Body of pancreas (tissue), 4 donors: ENCODE results near the gene PSMD4. TPM values are rescaled to one million over a fixed set of nuclear protein-coding genes. Genes with fewer than 3 reads are reported as not detected.

ENCODE experiments used
- ATAC-seq: fragments of 150-250 bp; one replicate; pipeline ENCODE4 v1.9.1; 2016
- DNase-seq, 4 donors: peaks; one replicate each; pipeline ENCODE4 v3.0.0-alpha.2; 2019
- H3K27ac ChIP-seq, 4 donors: fragments of 200-600 bp; sonication (generic); 1 replicate in 3 of 4; 2 replicates in 1 of 4; pipeline versions ENCODE4 v1.5.1 to v1.6.1; 2016 to 2019; ENCODE audit warnings: mild to moderate bottlenecking in 1 of 4, mixed read lengths in 1 of 4, moderate library complexity in 1 of 4
- H3K27me3 ChIP-seq, 2 donors: fragments of 200-600 bp; sonication (generic); one replicate each; pipeline ENCODE4 v1.6.0; 2016; ENCODE audit warnings: mild to moderate bottlenecking in 1 of 2
- H3K36me3 ChIP-seq, 2 donors: fragments of 200-600 bp; sonication (generic); replicated peaks in 1 of 2; 2 replicates each; pipeline ENCODE4 v1.5.1; 2016; ENCODE audit warnings: low read depth in 2 of 2; ENCODE audit not compliant: insufficient read depth in 1 of 2
- H3K4me1 ChIP-seq: fragments of 200-600 bp; sonication (generic); one replicate; pipeline ENCODE4 v1.6.0; 2016
- H3K4me3 ChIP-seq, 2 donors: fragments of 200-600 bp; sonication (generic); 1 replicate in 1 of 2; 2 replicates in 1 of 2; pipeline ENCODE4 v1.5.1; 2016 to 2019
- H3K9me3 ChIP-seq, 3 donors: fragments of 200-600 bp; sonication (generic); 1 replicate in 2 of 3; 2 replicates in 1 of 3; pipeline ENCODE4 v1.5.1; 2016
- POLR2A ChIP-seq, 3 donors: fragments of 450-650 bp; IDR thresholded peaks; one replicate each; pipeline ENCODE4 v1.6.1; 2016; ENCODE audit warnings: antibody characterized with exemption in 3 of 3, mild to moderate bottlenecking in 2 of 3
- WGBS, 2 donors: methylation state at CpG; one replicate each; pipeline ENCODE4 v1.1.5; 2017; 5-methylcytosine and 5-hydroxymethylcytosine counted together
- intact Hi-C: fragments of 100-400 bp; cut with DNase I; formaldehyde crosslinking; loops from one replicate; pipeline ENCODE4 v1.15.1; 2023
- total RNA-seq, 2 donors: library from RNA; depleted of rRNA; stranded (reverse); fragments of >200 nt; gene quantifications; one replicate each; pipeline ENCODE4 v1.1.0, GENCODE V29; 2016
- TF ChIP-seq, protein P1 (sequence below), 7 experiments: fragments of 450-650 bp in 4 of 7; fragments of 200-600 bp in 3 of 7; sonication (generic) in 3 of 7; IDR thresholded peaks; one replicate each; pipeline ENCODE4 v1.5.1; 2016 to 2019; ENCODE audit warnings: antibody characterized with exemption in 7 of 7

PSMD4 gene
- total RNA-seq, 2 donors from 2014 or later, result 70.2 to 73.4 TPM

DNA sequence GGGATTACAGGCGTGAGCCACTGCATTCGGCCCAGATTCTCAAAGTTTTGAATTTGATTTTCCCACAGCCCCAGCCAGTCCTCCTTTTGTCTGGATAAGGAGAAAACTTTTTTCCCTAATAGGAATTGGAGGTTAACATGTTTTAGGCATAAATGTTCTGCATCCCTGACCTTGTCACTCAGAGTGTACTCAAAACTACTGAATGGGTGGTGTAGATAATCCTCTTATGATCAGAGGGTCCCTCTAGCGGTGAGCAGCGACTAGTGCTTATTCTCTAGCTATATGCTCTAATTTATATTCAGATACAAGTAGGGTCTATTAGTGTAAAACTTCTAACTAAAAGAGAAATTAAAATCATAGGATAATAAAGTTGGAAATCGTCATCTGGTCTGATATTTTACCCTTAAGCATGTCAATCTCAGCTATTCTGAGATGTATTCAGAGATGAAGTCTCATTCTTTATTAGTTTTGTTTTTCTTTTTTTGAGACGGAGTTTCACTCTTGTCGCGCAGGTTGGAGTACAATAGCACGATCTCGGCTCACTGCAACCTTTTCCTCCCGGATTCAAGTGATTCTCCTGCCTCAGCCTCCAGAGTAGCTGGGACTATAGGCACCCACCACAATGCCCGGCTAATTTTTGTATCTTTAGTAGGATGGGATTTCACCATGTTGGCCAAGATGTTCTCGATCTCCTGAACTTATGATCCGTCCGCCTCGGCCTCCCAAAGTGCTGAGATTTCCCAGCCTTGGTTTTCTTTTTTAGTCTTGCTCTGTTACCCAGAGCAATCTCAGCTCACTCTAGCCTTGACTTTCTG is 2.7 kb upstream of the PSMD4 start:
- H3K36me3 ChIP-seq, result peaks cover 4 to 11% of the 10 kb centered on the region in 2 donors
- H3K9me3 ChIP-seq, result no peaks in the 10 kb centered on the region
- DNase-seq, result peak; percentile 70 to 87 (median 79)
- no peak overlapping the region for H3K4me3 ChIP-seq
- TF ChIP-seq, protein P1, sequence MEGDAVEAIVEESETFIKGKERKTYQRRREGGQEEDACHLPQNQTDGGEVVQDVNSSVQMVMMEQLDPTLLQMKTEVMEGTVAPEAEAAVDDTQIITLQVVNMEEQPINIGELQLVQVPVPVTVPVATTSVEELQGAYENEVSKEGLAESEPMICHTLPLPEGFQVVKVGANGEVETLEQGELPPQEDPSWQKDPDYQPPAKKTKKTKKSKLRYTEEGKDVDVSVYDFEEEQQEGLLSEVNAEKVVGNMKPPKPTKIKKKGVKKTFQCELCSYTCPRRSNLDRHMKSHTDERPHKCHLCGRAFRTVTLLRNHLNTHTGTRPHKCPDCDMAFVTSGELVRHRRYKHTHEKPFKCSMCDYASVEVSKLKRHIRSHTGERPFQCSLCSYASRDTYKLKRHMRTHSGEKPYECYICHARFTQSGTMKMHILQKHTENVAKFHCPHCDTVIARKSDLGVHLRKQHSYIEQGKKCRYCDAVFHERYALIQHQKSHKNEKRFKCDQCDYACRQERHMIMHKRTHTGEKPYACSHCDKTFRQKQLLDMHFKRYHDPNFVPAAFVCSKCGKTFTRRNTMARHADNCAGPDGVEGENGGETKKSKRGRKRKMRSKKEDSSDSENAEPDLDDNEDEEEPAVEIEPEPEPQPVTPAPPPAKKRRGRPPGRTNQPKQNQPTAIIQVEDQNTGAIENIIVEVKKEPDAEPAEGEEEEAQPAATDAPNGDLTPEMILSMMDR (IDR thresholded peaks at IDR 0.05), result peak; percentile 49 to 85 (median 82)
- no peak for TF ChIP-seq POLR2A (IDR thresholded peaks at IDR 0.05)
- WGBS, 2 donors, result 47 to 52% methylated on average over 16 of the region's 16 CpGs
- no peak overlapping the region for H3K27ac ChIP-seq
- H3K27me3 ChIP-seq, result no peaks in the 10 kb centered on the region
- intact Hi-C loops, result loop anchor here (5.0 kb wide), 1 partner anchor 50 kb away; no protein-coding TSS in a partner anchor
- peak; percentile 34 for ATAC-seq
- peaks cover 15% of the 10 kb centered on the region for H3K4me1 ChIP-seq

GRCh38 chr1:151255381-151255780 is 847 bp downstream of the PSMD4 start:
- Histone ChIP-seq H3K4me3 (peak overlapping the region in 1 of 2 donors; percentile 71), H3K9me3 (no peaks in the 10 kb centered on the region), H3K27me3 (no peaks in the 10 kb centered on the region), H3K27ac (peak overlapping the region in 2 of 4 donors; percentile 87), H3K36me3 (no peaks in the 10 kb centered on the region), H3K4me1 (peaks cover 19% of the 10 kb centered on the region)
- no peak for DNase-seq
- TF ChIP-seq, protein P1 (IDR thresholded peaks at IDR 0.05), result no peak
- TF ChIP-seq POLR2A (IDR thresholded peaks at IDR 0.05), result no peak
- no peak for ATAC-seq
- WGBS, 2 donors, result 16 to 25% methylated on average over 10 of the region's 10 CpGs
- intact Hi-C loops, result no loop called here

GRCh38 chr1:151259351-151259750 is 4.8 kb downstream of the PSMD4 start:
- Histone ChIP-seq H3K9me3 (no peaks in the 10 kb centered on the region), H3K27me3 (no peaks in the 10 kb centered on the region), H3K4me1 (peaks cover 13% of the 10 kb centered on the region), H3K27ac (no peak overlapping the region), H3K4me3 (no peak overlapping the region), H3K36me3 (peaks cover 0 to 7% of the 10 kb centered on the region in 2 donors)
- 82 to 83% methylated on average over 2 of the region's 2 CpGs for WGBS, 2 donors
- DNase-seq (no peak), ATAC-seq (no peak)
- intact Hi-C loops, result no loop called here
- TF ChIP-seq, protein P1 (IDR thresholded peaks at IDR 0.05), result no peak
- TF ChIP-seq POLR2A (IDR thresholded peaks at IDR 0.05), result no peak

DNA sequence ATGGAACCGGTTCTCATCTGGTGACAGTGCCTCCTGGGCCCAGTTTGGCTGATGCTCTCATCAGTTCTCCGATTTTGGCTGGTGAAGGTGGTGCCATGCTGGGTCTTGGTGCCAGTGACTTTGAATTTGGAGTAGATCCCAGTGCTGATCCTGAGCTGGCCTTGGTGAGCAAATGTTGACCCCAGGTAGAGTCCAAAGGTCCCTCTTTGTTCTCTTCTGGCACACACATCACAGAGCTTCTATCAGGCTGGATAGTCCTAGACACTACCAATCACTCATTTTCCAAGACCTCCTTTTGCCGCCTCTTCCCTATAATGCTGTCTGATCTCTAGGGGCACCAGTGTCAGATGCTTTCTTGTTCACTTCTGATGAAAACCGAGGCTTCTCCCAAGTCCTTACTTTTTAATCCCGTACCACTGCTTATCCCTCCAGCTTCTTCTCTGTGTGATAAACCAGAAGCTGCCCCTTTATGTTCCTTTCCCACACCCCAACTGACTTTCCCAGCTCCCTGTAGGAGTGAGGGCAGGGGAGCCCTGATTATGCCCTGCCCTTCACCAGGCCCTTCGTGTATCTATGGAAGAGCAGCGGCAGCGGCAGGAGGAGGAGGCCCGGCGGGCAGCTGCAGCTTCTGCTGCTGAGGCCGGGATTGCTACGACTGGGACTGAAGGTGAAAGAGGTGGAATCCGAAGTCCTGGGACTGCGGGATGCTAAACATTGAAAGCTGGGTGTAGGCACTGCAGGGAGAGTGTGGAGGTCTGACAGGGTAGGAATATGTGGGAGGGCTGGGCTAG is 11.1 kb downstream of the PSMD4 start:
- DNase-seq (no peak), ATAC-seq (no peak)
- Histone ChIP-seq H3K27ac (no peak overlapping the region), H3K27me3 (no peaks in the 10 kb centered on the region), H3K4me1 (peaks cover 9% of the 10 kb centered on the region), H3K4me3 (no peak overlapping the region), H3K36me3 (peaks cover 0 to 26% of the 10 kb centered on the region in 2 donors), H3K9me3 (no peaks in the 10 kb centered on the region)
- intact Hi-C loops, result no loop called here
- no peak for TF ChIP-seq POLR2A (IDR thresholded peaks at IDR 0.05)
- TF ChIP-seq, protein P1 (IDR thresholded peaks at IDR 0.05), result no peak
- WGBS, 2 donors, result 77 to 79% methylated on average over 13 to 14 of the region's 14 CpGs
